WERI-Rb-1 (cell line): ENCODE data around the gene GGT1.

ENCODE experiments used
- DNase-seq: peaks from one replicate; pipeline ENCODE4 v3.0.0-alpha.2; 2020
- H3K27ac ChIP-seq: fragments of 250-450 bp; sonication (Bioruptor Pico); 2 replicates; pipeline ENCODE4 v1.5.1; 2020; ENCODE audit warnings: mild to moderate bottlenecking, moderate library complexity
- H3K27me3 ChIP-seq: fragments of 250-450 bp; sonication (Bioruptor Pico); 2 replicates; pipeline ENCODE4 v1.5.1; 2021; ENCODE audit warnings: mild to moderate bottlenecking, low read depth, moderate library complexity; ENCODE audit not compliant: insufficient read depth, severe bottlenecking
- H3K36me3 ChIP-seq: fragments of 250-450 bp; sonication (Bioruptor Pico); 2 replicates; pipeline ENCODE4 v1.5.1; 2020; ENCODE audit warnings: mild to moderate bottlenecking, moderate library complexity
- H3K4me3 ChIP-seq: 2 replicates; pipeline ENCODE4 v1.5.1; 2011; ENCODE audit warnings: low read depth, mild to moderate bottlenecking, control low read depth, low read length
- H3K9me3 ChIP-seq: fragments of 250-450 bp; sonication (Bioruptor Pico); 2 replicates; pipeline ENCODE4 v1.5.1; 2021; ENCODE audit warnings: mild to moderate bottlenecking, moderate library complexity; ENCODE audit not compliant: severe bottlenecking
- CTCF ChIP-seq: IDR thresholded peaks from 2 replicates; pipeline ENCODE4 v1.5.1; 2011; ENCODE audit warnings: low read depth, mild to moderate bottlenecking, control low read depth, inconsistent platforms, low read length

The GGT1 gene

GRCh38 chr22:24587251-24587650 lies 15.7 kb upstream of the GGT1 start:
- Histone ChIP-seq H3K36me3 (peaks cover 12% of the 10 kb centered on the region), H3K27me3 (no peaks in the 10 kb centered on the region), H3K4me3 (no peak overlapping the region), H3K9me3 (no peaks in the 10 kb centered on the region), H3K27ac (no peak overlapping the region)
- DNase-seq, result no peak
- TF ChIP-seq CTCF, result no peak

- no peaks in the 10 kb centered on the region for H3K9me3 ChIP-seq
- no peak overlapping the region for H3K27ac ChIP-seq
- H3K4me3 ChIP-seq, result no peak overlapping the region
- no peak for DNase-seq
- TF ChIP-seq CTCF, result no peak
- H3K36me3 ChIP-seq, result peaks cover 12% of the 10 kb centered on the region
- H3K27me3 ChIP-seq, result no peaks in the 10 kb centered on the region
Observed at GRCh38 chr22:24587948-24588347, 15.0 kb upstream of the GGT1 start.

- Histone ChIP-seq H3K27me3 (no peaks in the 10 kb centered on the region), H3K36me3 (peaks cover 12% of the 10 kb centered on the region), H3K27ac (no peak overlapping the region), H3K4me3 (no peak overlapping the region), H3K9me3 (no peaks in the 10 kb centered on the region)
- no peak for DNase-seq
- no peak for TF ChIP-seq CTCF
Observed at GRCh38 chr22:24588381-24588756, 14.6 kb upstream of the GGT1 start.

GRCh38 chr22:24588757-24589481 lies 14.1 kb upstream of the GGT1 start:
- TF ChIP-seq CTCF, result no peak
- no peak overlapping the region for H3K27ac ChIP-seq
- no peak for DNase-seq
- H3K9me3 ChIP-seq, result no peaks in the 10 kb centered on the region
- no peaks in the 10 kb centered on the region for H3K27me3 ChIP-seq
- no peak overlapping the region for H3K4me3 ChIP-seq
- H3K36me3 ChIP-seq, result peaks cover 12% of the 10 kb centered on the region

GRCh38 chr22:24589518-24590030 lies 13.4 kb upstream of the GGT1 start:
- H3K4me3 ChIP-seq, result no peak overlapping the region
- no peak overlapping the region for H3K27ac ChIP-seq
- H3K9me3 ChIP-seq, result no peaks in the 10 kb centered on the region
- peaks cover 12% of the 10 kb centered on the region for H3K36me3 ChIP-seq
- TF ChIP-seq CTCF, result no peak
- no peak for DNase-seq
- no peaks in the 10 kb centered on the region for H3K27me3 ChIP-seq

GRCh38 chr22:24590596-24591173 lies 12.3 kb upstream of the GGT1 start:
- Histone ChIP-seq H3K36me3 (peaks cover 12% of the 10 kb centered on the region), H3K27me3 (no peaks in the 10 kb centered on the region), H3K9me3 (no peaks in the 10 kb centered on the region), H3K27ac (no peak overlapping the region), H3K4me3 (no peak overlapping the region)
- TF ChIP-seq CTCF, result no peak
- no peak for DNase-seq
